Activated gamma-delta T cell treated with anti-CD3 and anti-CD28 coated beads, Interleukin-2, amount 50 U/mL, for 16 hours (primary cell): ENCODE data around the gene MFSD12.
"Not testable (repeated sequence)": the region's sequence is repeated elsewhere in the genome, so short reads cannot be mapped to it uniquely, and the experiment has no call there.

Experiments
- DNase-seq: peaks from one replicate; pipeline ENCODE4 v3.0.0-alpha.2; 2020; ENCODE audit warnings: low read depth

Gene MFSD12

GRCh38 chr19:3536429-3537100, 20.8 kb downstream of the MFSD12 start:
- no peak for DNase-seq

GRCh38 chr19:3535981-3536380, 21.4 kb downstream of the MFSD12 start:
- no peak for DNase-seq

DNA sequence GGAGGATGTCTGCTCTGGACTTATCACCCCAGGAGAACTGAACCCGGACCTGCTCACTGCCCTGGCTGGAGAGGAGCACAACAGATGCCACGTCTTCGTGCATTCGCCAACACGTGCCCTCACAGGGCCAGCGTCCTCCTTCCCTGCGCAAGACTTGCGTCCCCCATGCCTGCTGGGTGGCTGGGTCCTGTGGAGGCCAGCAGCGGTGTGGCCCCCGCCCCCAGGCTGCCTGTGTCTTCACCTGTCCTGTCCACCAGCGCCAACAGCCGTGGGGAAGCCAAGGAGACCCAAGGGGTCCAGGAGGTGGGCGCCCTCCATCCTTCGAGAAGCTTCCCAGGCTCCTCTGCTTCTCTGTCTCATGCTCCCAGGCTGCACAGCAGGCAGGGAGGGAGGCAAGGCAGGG, 21.8 kb downstream of the MFSD12 start:
- DNase-seq, result no peak

DNA sequence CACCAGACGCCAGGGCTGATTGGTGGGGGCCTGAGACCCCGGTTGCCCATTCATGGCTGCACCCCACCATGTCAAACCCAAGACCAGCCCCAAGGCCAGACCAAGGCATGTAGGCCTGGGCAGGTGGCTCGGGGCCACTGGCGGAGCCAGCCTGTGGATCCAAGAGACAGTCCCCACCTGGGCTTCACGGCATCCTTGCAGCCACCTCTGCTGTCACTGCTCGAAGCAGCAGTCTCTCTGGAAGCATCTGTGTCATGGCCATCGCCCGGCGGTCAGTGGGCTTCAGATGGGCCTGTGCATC, 22.2 kb downstream of the MFSD12 start:
- no peak for DNase-seq

- no peak for DNase-seq
Measured at GRCh38 chr19:3534375-3535234, 22.8 kb downstream of the MFSD12 start.

DNA sequence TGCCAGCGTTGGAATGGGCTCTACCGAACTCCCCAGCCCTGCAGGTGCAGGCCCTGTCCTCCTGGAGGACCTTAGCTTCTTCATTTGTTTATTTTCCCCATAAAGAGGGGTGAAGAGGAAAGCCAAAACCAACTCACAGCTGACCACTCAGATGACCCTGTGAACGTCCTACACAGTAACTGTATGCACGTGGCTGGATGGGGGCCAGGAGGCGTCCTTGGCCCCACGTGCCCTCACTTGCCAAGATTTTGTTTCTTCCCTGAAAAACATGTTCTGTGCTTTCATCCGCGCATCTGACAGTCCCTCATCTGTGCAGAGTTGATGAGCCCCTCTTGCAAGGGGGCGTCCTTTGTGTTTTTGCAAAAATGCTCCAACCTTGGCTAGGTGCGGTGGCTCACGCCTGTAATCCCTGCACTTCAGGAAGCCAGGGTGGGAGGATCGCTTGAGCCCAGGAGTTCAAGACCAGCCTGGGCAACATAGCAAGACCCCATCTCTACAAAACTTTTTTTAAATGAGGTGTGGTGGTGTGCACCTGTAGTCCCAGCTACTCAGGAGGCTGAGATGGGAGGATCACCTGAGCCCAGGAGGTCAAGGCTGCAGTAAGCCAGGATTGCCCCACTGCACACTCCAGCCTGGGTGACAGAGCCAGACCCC, 23.7 kb downstream of the MFSD12 start:
- DNase-seq, result no peak

- DNase-seq, result no peak
Measured at GRCh38 chr19:3533033-3533432, 24.4 kb downstream of the MFSD12 start.

GRCh38 chr19:3532154-3532786, 25.1 kb downstream of the MFSD12 start:
- no peak for DNase-seq

GRCh38 chr19:3531716-3532115, 25.7 kb downstream of the MFSD12 start:
- DNase-seq, result no peak

GRCh38 chr19:3530389-3530788, 27.0 kb downstream of the MFSD12 start:
- no peak for DNase-seq

- DNase-seq, result not testable (repeated sequence)
Measured at GRCh38 chr19:3529299-3529698, 28.1 kb downstream of the MFSD12 start.

DNA sequence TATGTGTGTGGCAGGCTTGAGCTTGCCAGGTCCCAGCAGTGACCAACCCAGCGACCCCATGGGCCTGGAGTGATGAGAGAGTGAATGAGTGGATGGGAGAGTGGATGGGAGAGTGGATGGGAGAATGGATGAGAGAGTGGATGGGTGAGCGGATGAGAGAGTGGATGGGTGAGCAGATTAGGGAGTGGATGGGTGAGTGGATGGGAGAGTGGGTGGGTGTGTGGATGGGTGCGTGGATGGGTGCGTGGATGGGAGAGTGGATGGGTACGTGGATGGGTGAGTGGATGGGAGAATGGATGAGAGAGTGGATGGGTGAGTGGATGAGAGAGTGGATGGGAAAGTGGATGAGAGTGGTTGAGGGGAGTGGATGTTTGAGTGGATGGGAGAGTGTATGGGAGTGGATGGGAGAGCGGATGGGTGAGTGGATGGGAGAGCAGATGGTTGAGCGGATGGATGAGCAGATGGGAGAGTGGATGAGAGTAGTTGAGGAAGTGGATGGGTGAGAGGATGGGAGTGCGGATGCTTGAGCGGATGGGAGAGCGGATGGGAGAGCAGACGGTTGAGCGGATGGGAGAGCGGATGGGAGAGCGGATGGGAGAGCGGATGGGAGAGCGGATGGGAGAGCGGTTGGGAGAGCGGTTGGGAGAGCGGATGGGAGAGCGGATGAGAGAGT, 28.7 kb downstream of the MFSD12 start:
- DNase-seq, result no peak

- no peak for DNase-seq
Measured at GRCh38 chr19:3528080-3528479, 29.3 kb downstream of the MFSD12 start.

- DNase-seq, result no peak
Measured at GRCh38 chr19:3527238-3527910, 30.0 kb downstream of the MFSD12 start.

- DNase-seq, result no peak
Measured at GRCh38 chr19:3526507-3527237, 30.7 kb downstream of the MFSD12 start.

DNA sequence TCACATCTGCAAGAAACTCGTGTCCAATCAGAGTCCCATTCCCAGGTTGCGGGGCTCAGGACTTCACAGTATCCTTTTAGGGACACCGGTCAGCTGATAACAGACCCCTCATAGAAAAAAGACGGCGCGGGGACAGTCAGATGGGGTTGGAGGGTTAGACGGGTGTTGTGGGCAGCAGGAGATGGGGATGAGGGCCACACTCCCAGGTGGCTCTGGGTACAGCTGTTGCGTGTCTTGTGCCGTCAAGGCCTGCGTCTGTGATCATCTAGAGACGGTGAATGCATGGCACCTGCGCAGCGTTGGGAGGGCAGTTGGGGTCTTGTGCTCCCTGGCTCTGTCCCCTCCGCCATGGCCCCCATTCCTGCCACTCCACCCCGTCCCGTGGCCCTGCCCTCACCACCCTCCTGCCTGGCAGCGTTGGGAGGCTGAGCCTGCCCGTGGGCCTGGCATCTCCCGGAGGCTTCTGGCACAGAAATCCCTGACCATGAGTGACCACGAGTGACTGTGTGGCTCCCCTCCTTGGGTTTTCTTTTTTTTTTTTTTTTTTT, 32.4 kb downstream of the MFSD12 start:
- DNase-seq, result no peak

GRCh38 chr19:3524078-3524842, 33.1 kb downstream of the MFSD12 start:
- DNase-seq, result no peak

DNA sequence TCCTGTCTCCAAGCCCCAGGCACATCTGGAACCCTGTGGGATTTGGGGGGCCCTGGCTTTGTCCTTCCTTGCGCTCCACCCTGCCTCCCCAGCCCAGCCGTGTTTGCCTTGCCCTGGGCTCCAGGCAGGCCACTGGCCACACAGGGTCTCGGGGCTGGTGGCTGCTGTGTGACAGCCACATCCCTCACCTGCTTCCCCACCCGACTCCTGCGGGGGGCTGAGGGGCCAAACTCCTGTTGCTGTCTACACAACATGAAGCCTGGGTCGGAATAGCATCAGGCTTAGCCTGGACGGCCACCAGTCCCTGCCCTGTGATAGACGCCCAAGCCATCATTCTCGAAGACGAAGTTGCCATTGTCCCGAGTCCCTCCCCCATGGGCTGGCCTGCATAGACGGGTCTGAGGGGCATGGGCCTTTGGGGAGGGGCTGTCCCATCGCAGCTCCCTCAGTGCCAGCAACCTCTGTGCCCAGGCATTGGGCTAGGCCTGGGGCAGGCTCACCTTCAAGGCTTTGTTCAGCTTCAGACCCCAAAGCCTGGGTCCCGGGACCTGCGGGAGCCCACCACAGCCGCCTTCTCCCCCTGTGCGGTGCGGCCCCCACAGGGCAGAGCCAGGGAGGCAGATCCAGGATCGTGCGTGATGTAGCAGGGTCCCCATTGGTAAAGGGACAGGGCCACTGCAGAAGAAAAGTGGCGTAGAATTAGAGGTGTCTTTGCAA, 33.9 kb downstream of the MFSD12 start:
- DNase-seq, result no peak
